GM19099 (cell line): ENCODE measurements around the gene MIGA2.
A peak's percentile ranks its signal among the peaks of the same experiment; 100 is the strongest.

ENCODE experiments used
- POLR2A ChIP-seq: IDR thresholded peaks from 3 replicates; pipeline ENCODE4 v1.6.1; 2011; ENCODE audit warnings: low read depth; ENCODE audit not compliant: insufficient read length; ENCODE audit errors: extremely low read depth

Gene MIGA2

GRCh38 chr9:129089246-129089645, 52.8 kb downstream of the MIGA2 start:
- TF ChIP-seq POLR2A: no peak

GRCh38 chr9:129093602-129094386, 57.4 kb downstream of the MIGA2 start:
- TF ChIP-seq POLR2A: peak; percentile 14

GRCh38 chr9:129094387-129095169, 58.2 kb downstream of the MIGA2 start:
- TF ChIP-seq POLR2A: no peak

- no peak for TF ChIP-seq POLR2A
Measured at GRCh38 chr9:129095170-129095667, 58.8 kb downstream of the MIGA2 start.

- no peak for TF ChIP-seq POLR2A
Measured at GRCh38 chr9:129095908-129096307, 59.5 kb downstream of the MIGA2 start.

GRCh38 chr9:129097671-129098306, 61.4 kb downstream of the MIGA2 start:
- no peak for TF ChIP-seq POLR2A

- no peak for TF ChIP-seq POLR2A
Measured at GRCh38 chr9:129098328-129098727, 61.9 kb downstream of the MIGA2 start.

- no peak for TF ChIP-seq POLR2A
Measured at GRCh38 chr9:129100383-129101169, 64.2 kb downstream of the MIGA2 start.

- no peak for TF ChIP-seq POLR2A
Measured at GRCh38 chr9:129101279-129101678, 64.9 kb downstream of the MIGA2 start.

- TF ChIP-seq POLR2A: no peak
Measured at GRCh38 chr9:129102095-129102525, 65.7 kb downstream of the MIGA2 start.

GRCh38 chr9:129102791-129103594, 66.6 kb downstream of the MIGA2 start:
- no peak for TF ChIP-seq POLR2A

- no peak for TF ChIP-seq POLR2A
Measured at GRCh38 chr9:129103595-129103965, 67.2 kb downstream of the MIGA2 start.

- no peak for TF ChIP-seq POLR2A
Measured at GRCh38 chr9:129104051-129104450, 67.6 kb downstream of the MIGA2 start.
